Neuronal stem cell (in vitro differentiated cells): Measurements from ENCODE around the gene PSRC1.
A peak's percentile ranks its signal among the peaks of the same experiment; 100 is the strongest.

Source experiments
- DNase-seq: peaks from one replicate; pipeline ENCODE4 v3.0.0-alpha.2; 2013; ENCODE audit warnings: low spot score
- H2AFZ ChIP-seq: one replicate; pipeline ENCODE4 v1.6.1; 2013; ENCODE audit warnings: mild to moderate bottlenecking, low read length, inconsistent platforms
- H2AK5ac ChIP-seq: 2 replicates; pipeline ENCODE4 v1.6.1; 2013; ENCODE audit warnings: low read depth, mild to moderate bottlenecking, inconsistent platforms, low read length, moderate library complexity, mixed read lengths
- H2BK120ac ChIP-seq: 2 replicates; pipeline ENCODE4 v1.6.1; 2013; ENCODE audit warnings: low read depth, mild to moderate bottlenecking, inconsistent platforms, low read length, moderate library complexity, mixed read lengths
- H2BK12ac ChIP-seq: one replicate; pipeline ENCODE4 v1.6.1; 2013; ENCODE audit warnings: low read length, inconsistent platforms
- H2BK15ac ChIP-seq: 2 replicates; pipeline ENCODE4 v1.6.1; 2013; ENCODE audit warnings: mild to moderate bottlenecking, low read length, inconsistent platforms, mixed read lengths
- H2BK5ac ChIP-seq: one replicate; pipeline ENCODE4 v1.6.1; 2013; ENCODE audit warnings: inconsistent platforms, mild to moderate bottlenecking, low read length, moderate library complexity
- H3K14ac ChIP-seq: one replicate; pipeline ENCODE4 v1.6.1; 2013; ENCODE audit warnings: low read length, inconsistent platforms
- H3K18ac ChIP-seq: 2 replicates; pipeline ENCODE4 v1.6.1; 2013; ENCODE audit warnings: low read length, inconsistent platforms
- H3K23ac ChIP-seq: 2 replicates; pipeline ENCODE4 v1.6.1; 2013; ENCODE audit warnings: low read depth, mild to moderate bottlenecking, mixed read lengths, low read length, inconsistent platforms; ENCODE audit not compliant: poor library complexity
- H3K27ac ChIP-seq: replicated peaks from 3 replicates; pipeline ENCODE4 v1.5.1; 2013; ENCODE audit warnings: low read length, inconsistent platforms
- H3K27me3 ChIP-seq, 3 experiments: 2 replicates each; pipeline ENCODE4 v1.6.1; 2013; ENCODE audit warnings: low read length in 3 of 3, mild to moderate bottlenecking in 2 of 3, inconsistent platforms in 1 of 3, low read depth in 1 of 3, mixed read lengths in 1 of 3, moderate library complexity in 1 of 3; ENCODE audit not compliant: control insufficient read depth in 3 of 3, insufficient read depth in 3 of 3
- H3K36me3 ChIP-seq, 2 donors: replicated peaks in 1 of 2; 2 replicates each; pipeline ENCODE4 v1.6.1; 2013; ENCODE audit warnings: low read length in 2 of 2; ENCODE audit not compliant: control insufficient read depth in 2 of 2, insufficient read depth in 2 of 2
- H3K4ac ChIP-seq: 2 replicates; pipeline ENCODE4 v1.6.1; 2013; ENCODE audit warnings: inconsistent platforms, mild to moderate bottlenecking, low read length, moderate library complexity
- H3K4me1 ChIP-seq, 2 donors: 1 replicate in 1 of 2; 2 replicates in 1 of 2; pipeline ENCODE4 v1.6.1; 2013; ENCODE audit warnings: low read length in 2 of 2, low read depth in 1 of 2; ENCODE audit not compliant: control insufficient read depth in 2 of 2, insufficient read depth in 1 of 2
- H3K4me2 ChIP-seq: one replicate; pipeline ENCODE4 v1.6.1; 2013; ENCODE audit warnings: mild to moderate bottlenecking, low read length, inconsistent platforms; ENCODE audit not compliant: insufficient read depth, poor library complexity, severe bottlenecking
- H3K4me3 ChIP-seq, 2 donors: 2 replicates each; pipeline ENCODE4 v1.5.1; 2013; ENCODE audit warnings: low read length in 2 of 2, mild to moderate bottlenecking in 2 of 2, inconsistent platforms in 1 of 2, moderate library complexity in 1 of 2
- H3K79me1 ChIP-seq: one replicate; pipeline ENCODE4 v1.6.1; 2013; ENCODE audit warnings: low read depth, mild to moderate bottlenecking, inconsistent platforms, low read length, moderate library complexity
- H3K9ac ChIP-seq: one replicate; pipeline ENCODE4 v1.6.1; 2013; ENCODE audit warnings: mild to moderate bottlenecking, low read depth, low read length, inconsistent platforms; ENCODE audit not compliant: poor library complexity
- H3K9me3 ChIP-seq, 2 donors: replicated peaks in 1 of 2; 2 replicates each; pipeline versions ENCODE3 to v1.6.1; 2013; ENCODE audit warnings: low read length in 2 of 2, mild to moderate bottlenecking in 2 of 2, inconsistent platforms in 1 of 2, low read depth in 1 of 2, mixed read lengths in 1 of 2, moderate library complexity in 1 of 2; ENCODE audit not compliant: control insufficient read depth in 2 of 2, insufficient read depth in 1 of 2
- H4K8ac ChIP-seq: one replicate; pipeline ENCODE4 v1.6.1; 2013; ENCODE audit warnings: low read depth, mild to moderate bottlenecking, inconsistent platforms, low read length, moderate library complexity
- H4K91ac ChIP-seq: one replicate; pipeline ENCODE4 v1.6.1; 2013; ENCODE audit warnings: low read length, low read depth, mild to moderate bottlenecking, inconsistent platforms; ENCODE audit not compliant: poor library complexity
- WGBS, 2 donors: extraction: QIAGEN DNeasy Blood & Tissue Kit; methylation state at CpG; one replicate each; pipeline ENCODE4 v1.1.7; 2013; ENCODE audit warnings: missing lambda C conversion rate in 2 of 2, mixed read lengths in 1 of 2; ENCODE audit not compliant: insufficient read length in 2 of 2, insufficient replicate concordance in 1 of 2; ENCODE audit errors: extremely low coverage in 2 of 2; 5-methylcytosine and 5-hydroxymethylcytosine counted together

PSRC1 gene

GRCh38 chr1:109235137-109235536 is 47.8 kb downstream of the PSRC1 start:
- Histone ChIP-seq H2BK15ac (no peak overlapping the region), H3K18ac (peak overlapping the region; percentile 22), H2BK12ac (no peak overlapping the region), H3K14ac (no peak overlapping the region), H2BK5ac (no peak overlapping the region), H3K27ac (no peak overlapping the region), H3K4me2 (no peak overlapping the region), H3K9ac (no peak overlapping the region), H3K23ac (no peak overlapping the region), H2AK5ac (no peak overlapping the region), H4K8ac (no peak overlapping the region), H4K91ac (no peak overlapping the region), H3K36me3 (peaks cover 47 to 98% of the 10 kb centered on the region in 2 donors), H3K9me3 (no peaks in the 10 kb centered on the region), H3K27me3 (no peaks in the 10 kb centered on the region), H2BK120ac (no peak overlapping the region), H3K4ac (no peak overlapping the region), H3K79me1 (no peaks in the 10 kb centered on the region), H2AFZ (no peak overlapping the region), H3K4me1 (peaks cover 13 to 27% of the 10 kb centered on the region in 2 donors), H3K4me3 (no peak overlapping the region)
- no peak for DNase-seq
- no CpG with 5 or more reads among the region's 7 CpGs for WGBS, 2 donors

GRCh38 chr1:109231066-109231465 is 51.9 kb downstream of the PSRC1 start:
- Histone ChIP-seq H4K8ac (no peak overlapping the region), H2BK15ac (no peak overlapping the region), H3K27ac (peak overlapping the region; percentile 65), H2BK5ac (peak overlapping the region; percentile 11), H3K18ac (no peak overlapping the region), H3K79me1 (no peaks in the 10 kb centered on the region), H3K27me3 (no peaks in the 10 kb centered on the region), H3K14ac (no peak overlapping the region), H3K4ac (no peak overlapping the region), H3K9ac (no peak overlapping the region), H3K4me1 (peaks cover 25 to 28% of the 10 kb centered on the region in 2 donors), H2BK12ac (no peak overlapping the region), H2AFZ (no peak overlapping the region), H2AK5ac (no peak overlapping the region), H2BK120ac (no peak overlapping the region), H4K91ac (no peak overlapping the region), H3K23ac (no peak overlapping the region), H3K4me2 (no peak overlapping the region), H3K36me3 (peaks cover 23 to 88% of the 10 kb centered on the region in 2 donors), H3K9me3 (peaks cover 0 to 10% of the 10 kb centered on the region in 2 donors), H3K4me3 (no peak overlapping the region)
- WGBS, 2 donors: no CpG with 5 or more reads among the region's 3 CpGs
- DNase-seq: no peak
